OCI-M1 (cell line): ENCODE results near the gene CCDC134.

Experiments
- DNase-seq: peaks from one replicate; lab custom pipeline; 2025; lab: John Stamatoyannopoulos, UW

CCDC134 gene

DNA sequence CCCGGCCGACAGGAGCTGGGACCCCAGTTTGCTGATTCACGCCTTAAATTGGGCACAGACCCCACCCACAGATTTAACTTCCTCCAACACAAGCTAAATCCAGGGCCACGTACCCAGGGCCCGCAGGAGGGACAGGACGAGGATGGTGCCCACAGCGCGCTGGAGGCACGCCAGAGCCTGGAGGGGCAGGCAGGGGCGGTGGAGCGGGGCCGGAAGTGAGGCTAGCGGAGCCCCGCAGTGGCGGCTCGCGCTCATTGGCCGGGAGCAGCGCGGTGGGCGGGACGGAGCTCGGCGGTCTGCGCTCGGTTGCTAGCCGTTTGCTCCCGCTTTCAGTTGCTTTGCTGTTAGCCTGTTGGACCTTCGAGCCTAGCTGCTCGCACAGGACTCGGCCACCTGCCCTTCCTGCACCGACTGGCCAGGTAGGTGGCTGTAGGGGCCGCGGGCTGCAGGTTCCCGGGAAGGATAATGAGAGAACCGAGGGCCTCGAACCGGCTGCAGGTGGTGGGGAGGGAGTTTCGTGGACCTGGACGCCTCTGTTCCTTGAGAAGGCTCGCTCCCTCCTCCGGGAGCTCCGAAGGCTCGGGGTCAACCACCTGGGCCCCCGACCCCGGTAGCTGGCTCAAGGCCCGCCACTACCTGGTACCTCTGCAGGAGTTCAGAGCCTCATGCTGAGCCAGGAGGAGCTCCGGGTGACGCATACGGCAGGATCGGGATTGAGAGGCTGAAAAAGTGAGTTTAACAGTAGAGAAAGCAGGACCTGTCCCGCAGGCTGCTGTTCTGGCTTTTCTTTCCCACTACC is at the start of gene CCDC134:
Gene CCDC134, plus strand, starts transcription at position 332 of the 799 bp plus-strand sequence. CDS start 8,212 bp downstream, outside the sequence.
- peak; percentile 95 for DNase-seq

DNA sequence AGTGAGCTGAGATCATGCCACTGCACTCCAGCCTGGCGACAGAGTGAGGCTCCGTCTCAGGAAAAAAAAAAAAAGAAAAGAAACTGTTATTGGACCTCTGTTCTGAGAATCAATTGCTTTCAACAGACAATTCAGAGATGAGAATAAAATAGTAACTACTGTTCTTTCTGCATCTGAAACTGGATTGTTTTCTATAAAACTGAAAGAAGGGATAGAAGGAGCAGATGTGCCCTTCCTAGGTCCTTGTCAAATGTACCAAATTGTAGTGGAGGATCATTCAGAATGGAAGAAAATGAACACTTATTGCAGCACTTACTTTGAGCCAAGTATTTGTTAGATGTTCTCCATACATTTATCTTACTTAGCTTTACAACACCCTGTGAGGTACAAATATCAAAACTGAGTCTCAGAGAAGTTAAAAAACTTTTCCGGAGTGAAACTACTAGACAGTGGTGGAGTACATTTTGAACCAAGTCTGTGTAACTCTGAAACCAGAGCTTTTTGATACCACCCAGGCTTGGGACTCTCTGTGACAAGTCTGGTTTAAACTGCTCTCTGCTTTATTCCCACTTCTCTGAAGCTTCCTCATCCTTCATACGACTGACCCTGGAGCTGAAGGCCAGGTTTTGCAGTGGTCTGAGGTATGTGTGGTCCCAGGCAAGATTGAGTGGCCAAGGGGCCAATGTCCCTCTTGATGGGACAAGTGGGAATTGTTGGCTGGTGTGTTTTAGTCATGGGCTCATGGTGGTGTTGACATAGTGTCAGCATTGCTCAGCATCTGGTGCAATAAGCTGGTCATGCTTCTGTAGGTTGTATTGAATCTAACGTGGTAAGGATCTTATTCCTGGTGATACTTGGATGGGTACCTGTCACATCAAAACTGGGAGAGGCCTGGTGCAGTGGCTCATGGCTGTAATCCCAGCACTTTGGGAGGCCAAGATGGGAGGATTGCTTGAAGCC is 48.2 kb upstream of the CCDC134 start:
- no peak for DNase-seq

DNA sequence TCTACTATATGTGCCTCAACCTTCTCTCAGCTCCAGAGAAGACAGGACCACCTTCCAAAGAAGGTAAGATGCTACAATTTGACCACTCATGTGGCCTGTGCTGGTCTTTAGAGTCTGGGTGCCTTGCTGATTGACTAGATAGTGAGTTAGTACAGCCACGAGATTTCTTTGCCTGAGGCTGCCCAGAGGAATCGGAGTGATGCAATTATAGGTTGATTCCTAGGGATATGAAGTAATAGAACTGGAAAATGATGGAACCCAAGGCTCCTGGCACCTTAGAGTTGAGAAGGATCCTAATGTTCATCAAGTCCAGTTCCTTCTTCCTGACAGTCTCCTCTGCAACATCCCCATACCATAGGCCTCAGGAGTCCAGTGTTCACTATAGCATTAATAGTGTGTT is 46.5 kb upstream of the CCDC134 start:
- no peak for DNase-seq

DNA sequence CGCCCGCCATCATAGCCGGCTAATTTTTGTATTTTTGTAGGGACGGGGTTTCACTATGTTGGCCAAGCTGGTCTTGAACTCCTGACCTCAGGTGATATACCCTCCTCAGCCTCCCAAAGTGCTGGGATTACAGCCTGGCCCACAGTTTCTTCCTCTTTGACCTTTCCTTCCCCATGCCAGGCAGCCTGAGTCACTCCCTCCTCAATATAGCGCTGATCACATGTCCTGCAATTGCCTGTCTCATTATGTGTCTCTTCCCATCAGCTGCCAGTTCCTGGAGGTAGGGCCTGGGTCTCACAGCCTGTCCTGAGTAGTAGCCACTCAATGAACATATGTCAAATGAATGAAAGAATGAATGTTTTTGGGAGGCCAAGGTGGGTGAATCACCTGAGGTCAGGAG is 43.0 kb upstream of the CCDC134 start:
- DNase-seq, result no peak

DNA sequence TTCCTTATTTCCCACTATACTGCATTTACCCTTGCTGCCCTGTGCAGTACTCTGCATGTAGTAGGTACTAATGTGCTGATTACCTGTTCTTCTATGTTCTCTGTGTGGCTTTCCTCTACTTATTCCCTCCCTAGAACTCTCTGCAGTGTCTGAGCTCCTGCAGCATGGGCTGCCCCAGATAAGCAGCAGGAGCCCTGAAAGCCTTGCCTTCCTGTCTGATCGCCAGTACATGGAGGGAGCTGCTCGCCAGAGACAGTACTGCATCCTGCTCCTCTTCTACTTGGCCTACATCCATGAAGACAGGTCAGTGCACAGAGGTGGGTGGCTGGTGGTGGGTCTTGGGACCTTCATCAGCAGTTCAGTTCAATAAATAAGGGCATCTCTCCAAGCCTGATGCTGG is 42.2 kb upstream of the CCDC134 start:
- DNase-seq, result no peak

DNA sequence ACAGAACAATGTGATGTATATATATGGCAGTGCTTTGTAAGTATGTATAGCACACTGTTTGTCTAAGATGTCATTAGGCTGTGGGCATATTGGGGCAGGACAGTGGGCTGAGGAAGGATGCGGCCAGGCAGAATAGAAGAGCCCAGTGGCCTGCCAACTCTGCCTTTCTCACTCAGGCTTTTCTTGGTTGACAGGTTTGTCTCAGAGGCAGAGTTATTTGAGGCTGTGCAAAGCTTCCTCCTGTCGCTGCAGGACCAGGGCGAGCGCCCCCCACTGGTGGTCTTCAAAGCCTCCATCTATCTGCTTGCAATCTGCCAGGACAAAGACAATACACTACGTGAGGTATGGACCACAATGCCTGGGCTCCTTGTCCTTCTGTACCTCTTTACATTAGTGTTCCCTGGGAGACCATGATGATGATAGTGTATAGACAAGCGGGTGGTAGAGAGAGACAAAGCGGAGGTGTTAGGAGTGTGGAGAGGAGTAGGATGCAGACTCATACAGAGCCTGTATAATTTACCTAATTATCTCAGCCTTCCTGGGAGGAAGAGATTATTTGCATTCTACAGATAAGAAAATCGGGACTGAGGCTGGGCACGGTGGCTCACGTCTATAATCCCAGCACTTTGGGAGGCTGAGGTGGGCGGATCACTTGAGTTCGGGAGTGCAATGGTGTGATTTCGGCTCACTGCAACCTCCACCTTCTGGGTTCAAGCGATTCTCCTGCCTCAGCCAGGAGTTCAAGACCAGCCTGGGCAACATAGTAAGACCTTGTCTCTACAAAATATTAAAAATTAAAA is 37.3 kb upstream of the CCDC134 start:
- peak; percentile 75 for DNase-seq

DNA sequence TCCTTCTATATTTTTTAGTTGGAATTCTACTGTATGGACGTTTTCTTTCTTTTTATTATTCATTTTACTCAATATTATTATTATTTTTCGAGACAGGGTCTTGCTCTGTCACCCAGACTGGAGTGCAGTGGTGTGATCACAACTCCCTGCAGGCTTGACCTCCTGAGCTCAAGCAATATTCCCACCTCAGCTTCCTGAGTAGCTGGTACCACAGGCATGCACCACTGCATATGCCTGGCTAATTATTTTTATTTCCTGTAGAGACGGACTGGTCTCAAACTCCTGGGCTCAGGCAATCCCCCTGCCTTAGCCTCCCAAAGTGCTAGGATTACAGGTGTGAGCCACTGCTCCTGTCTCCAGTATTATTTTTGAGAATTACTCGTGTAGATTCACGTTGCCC is 34.0 kb upstream of the CCDC134 start:
- no peak for DNase-seq

DNA sequence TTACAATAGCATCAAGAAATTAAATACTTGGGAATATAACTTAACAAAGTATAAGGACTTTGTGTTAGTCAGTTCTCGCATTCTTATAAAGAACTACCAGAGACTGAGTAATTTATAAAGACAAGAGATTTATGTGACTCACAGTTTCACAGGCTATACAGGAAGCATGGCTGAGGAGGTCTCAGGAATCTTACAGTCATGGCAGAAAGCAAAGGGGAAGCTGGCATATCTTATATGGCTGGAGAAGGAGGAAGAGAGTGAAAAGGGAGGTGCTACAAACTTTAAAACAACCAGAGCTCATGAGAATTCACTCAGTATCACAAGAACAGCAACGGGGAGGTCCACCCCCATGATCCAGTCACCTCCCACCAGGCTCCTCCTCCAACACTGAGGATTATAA is 32.0 kb upstream of the CCDC134 start:
- peak; percentile 17 for DNase-seq

DNA sequence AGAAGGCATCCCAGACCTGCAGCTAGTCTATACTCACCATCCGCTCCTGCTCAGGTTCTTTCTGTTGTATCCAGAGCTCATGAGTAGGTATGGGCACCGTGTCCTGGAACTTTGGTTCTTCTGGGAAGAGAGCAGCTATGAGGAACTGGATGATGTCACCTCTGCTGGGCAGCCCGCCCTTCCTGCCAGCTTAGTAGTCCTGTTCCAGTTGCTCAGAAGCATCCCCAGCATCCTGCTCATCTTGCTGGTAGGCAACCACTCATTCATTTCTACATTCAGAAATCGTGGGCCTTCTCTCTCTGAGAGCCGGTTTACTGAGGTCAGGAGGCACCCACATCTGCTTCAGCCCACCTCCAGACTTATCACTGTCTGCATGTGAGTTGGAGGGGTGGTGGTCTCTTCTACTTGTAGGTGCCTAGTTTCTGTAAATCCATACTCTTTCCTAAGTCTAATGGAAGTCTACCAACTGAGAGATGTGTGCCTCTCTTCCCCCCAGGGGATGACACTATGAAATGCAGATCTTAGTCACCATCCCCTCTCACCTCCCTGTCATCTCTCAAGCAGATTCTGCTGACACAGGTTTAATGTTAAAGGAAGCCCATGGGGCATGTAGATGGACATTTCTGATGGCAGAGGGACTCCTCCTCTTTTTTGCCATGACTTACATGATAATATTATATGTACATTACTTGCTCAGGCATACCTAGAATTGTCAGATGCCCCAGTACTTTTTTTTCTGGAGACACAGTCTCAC is 29.6 kb upstream of the CCDC134 start:
- no peak for DNase-seq

DNA sequence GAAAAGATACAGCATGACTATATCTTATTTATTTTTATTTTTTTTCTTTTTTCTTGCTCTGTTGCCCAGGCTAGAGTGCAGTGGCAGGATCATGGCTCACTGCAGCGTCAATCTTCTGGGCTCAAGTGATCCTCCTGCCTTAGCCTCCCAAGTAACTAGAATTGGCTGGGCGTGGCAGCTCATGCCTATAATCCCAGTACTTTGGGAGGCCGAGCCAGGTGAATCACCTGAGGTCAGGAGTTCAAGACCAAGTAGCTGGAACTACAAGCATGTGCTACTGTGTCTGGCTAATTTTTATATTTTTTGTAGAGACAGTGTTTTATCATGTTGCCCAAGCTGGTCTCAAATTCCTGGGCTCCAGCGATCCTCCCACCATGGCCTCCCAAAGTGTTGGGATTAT is 28.3 kb upstream of the CCDC134 start:
- DNase-seq, result no peak

DNA sequence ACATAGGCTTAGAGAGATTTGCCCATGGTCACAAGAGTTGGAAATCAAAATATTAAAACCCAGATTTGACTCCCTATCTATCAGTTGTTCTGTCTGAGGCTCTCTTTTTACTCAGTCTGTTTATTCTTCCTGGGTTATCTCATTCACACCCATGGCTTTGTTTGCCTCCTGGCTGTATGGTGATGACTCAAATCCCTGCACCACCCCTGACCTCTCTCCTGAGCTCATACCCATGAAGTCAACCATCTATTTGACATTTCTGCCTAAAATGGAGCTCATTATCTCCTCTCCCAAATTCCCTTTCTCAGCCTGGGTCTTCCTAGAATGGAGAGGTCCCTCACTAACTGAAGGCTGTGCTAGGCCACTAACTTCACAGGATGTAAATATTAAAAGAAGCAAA is 27.8 kb upstream of the CCDC134 start:
- DNase-seq, result no peak

DNA sequence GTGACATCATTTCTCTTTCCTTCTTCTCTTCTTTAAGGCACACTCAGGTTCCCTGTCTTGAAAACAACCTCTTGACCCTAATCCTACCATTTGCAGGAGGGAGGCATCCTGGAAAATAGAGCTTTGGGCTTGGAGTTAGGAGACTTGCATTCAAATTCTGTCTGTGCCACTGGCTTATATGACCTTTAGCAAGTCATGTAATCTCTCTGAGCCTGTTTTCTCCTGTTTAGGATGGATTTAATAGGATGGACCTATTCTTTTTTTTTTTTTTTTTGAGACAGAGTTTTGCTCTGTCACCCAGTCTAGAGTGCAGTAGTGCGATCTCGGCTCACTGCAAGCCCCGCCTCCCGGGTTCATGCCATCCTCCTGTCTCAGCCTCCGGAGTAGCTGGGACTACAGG is 25.1 kb upstream of the CCDC134 start:
- DNase-seq, result no peak

DNA sequence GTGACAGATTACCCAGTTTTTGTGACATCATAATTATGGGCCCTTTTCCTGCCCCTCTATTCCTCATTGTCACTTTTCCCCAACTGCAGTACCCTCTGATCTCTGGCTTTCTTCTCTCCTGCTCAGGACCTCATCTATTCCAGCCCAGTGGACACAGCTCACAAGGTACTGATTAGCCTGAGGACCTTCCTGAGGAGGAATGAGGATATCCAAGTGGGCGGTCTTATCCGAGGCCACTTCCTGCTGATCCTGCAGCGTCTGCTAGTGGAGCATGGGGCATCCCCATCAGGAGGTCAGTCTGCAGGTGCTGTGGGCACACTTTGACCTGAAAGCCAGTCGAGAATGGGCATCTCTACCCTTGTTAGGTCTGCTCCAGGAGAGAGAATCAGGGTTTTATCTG is 24.5 kb upstream of the CCDC134 start:
- DNase-seq, result no peak

DNA sequence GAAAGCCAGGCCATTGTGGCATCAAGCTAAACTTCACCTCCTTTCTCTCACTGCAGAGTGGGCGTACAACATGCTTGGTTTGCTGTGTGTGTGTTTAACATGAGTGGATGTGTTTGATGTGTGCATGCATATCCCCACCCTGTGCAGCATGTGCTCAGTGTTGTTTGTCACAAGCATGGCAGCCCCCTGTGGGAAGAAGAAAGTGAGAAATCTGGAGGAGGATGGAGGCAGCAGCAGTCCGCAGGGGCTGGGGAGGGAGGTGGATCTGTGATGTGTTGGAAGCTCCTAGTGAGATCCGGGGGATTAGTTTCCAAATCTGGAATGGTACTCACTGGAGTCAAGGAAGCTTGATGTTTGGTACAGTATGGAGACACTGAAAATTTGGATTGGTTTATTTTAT is 24.1 kb upstream of the CCDC134 start:
- no peak for DNase-seq

DNA sequence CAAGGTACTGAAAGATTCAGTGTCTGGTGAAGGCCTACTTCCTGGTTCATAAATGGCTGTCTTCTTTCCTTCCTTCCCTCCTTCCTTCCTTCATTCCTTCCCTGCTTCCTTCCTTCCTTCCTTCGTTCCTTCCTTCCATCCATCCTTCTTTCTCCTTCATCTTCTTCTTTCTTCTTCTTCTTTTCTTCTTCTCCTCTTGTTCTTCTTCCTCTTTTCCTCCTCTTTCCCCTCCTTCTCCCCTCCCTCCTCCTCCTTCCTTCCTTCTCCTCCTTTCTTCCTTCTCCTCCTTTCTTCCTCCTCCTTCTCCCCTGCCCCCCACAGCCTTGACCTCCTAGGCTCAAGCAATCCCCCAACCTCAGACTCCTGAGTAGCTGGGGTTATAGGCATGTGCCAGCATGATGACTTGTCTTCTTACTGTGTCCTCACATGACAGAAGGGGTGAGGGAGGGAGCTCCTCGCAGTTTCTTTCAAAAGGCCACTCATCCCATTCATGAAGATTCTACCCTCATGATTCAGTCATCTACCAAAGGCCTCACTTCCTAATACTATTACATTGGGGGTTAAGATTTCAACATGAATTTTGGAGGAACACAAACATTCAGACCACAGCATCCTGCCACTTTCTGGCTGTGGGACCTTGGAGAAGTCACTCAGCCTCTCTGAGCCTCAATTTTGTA is 22.6 kb upstream of the CCDC134 start:
- DNase-seq, result no peak

DNA sequence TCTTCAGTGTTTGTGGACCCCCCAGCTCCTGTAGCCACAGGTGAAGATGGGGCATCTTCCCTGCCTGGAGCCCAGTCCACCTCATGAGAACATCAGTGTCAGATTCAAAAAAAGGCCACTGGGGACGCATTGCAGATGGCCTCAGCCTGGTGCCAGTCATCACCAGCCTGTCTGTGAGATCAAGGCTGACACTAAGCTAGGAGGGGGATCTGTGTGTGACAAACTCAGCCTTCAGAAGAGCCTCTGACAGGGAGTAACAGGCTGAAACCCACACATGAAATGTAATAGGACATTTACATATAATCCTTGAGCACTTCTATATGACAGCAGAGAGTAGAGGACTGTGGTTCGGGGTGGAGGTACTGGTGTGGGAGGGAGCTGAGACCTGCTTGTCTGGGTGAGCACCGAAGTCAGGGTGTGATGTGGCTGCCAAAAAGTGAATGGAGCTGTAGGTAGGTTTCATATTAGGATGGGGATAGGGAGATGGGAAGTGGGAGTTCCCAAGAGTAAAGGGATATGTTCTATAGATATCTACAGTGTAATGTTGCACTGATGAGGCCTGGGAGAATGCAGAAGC is 20.5 kb upstream of the CCDC134 start:
- no peak for DNase-seq

DNA sequence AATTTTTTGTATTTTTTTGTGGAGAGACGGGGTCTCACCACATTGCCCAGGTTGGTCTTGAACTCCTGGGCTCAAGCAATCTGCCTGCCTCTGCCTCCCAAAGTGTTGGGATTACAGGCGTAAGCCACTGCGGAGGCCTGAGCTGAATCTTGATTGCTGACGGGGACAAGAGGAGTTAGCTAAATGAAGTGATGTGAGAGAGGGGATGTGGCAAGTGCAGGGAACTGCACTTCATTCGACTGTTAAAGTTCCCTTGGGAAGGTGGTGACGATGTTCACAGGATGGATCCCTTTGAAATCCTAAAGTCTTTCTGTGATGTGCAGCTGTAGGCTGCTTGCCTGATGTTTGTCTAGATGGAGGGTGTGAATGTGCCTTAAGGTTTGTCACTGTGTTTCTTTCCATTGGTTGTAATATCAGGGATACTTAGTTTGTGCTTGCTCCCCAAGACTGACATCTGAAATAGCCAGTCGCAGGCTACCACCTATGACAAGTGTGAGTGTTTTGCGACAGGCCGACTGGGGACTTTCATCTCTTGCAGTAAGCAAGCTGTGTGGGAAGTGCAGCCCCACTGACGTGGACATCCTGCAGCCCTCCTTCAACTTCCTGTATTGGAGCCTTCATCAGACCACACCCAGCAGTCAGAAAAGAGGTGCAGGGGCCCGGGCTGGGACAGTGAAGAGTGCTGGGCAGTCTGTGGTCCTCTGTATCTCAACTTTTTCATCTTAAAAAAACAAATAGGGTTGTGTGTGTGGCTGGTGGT is 19.6 kb upstream of the CCDC134 start:
- peak; percentile 26 for DNase-seq

DNA sequence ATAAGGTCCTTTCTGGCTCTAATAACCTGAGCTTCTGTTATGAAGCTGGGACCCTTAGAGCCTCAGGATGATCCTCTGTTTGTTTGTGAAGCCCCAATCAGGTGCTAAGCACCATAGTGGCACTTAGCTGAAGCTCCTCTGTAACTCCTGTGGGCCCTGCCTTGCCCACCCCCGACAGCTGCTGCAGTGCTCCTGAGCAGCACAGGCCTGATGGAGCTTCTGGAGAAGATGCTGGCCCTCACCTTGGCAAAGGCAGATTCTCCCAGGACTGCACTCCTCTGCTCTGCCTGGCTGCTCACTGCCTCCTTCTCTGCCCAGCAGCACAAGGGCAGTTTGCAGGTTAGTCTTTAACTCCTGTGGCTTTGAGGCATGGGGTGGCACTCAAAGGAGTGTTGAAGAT is 19.0 kb upstream of the CCDC134 start:
- no peak for DNase-seq

DNA sequence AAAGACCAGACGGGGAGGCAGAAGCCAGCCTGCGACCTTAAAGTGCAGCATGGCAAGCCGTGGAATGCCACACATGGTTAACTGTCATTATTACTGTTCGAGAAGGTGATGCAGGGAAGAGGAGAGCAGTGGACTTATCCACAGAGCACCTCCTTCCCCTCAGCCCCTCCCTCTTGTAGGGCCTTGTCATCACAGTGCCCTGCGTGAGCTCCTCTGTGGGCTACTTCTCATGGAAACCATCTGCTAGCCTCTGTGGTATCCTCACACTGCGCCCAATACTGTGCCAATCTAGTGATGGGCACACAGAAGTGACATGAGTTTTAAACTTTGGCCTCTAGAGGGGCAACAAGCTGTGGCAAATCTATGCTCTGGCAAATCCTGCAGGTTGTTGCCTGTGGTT is 18.2 kb upstream of the CCDC134 start:
- DNase-seq, result no peak

DNA sequence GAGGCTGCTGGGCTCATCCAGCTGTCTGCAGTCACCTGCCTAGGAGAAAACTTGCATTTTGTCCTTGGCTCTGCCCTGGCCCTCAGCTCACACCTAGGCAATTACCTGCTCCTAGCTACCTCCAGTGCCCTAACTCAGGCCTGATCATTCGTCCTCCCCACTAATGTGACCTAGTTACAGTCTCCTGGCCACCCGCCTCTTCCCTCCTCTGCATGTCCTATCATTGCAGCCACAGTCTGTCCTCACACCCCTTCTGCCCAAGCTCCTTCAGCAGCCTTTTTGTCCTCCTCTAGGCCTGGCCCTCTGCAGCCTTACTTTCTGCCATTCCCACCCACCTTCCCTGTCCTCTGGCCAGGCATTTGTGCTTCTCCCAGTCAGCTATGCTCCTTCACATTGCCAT is 17.7 kb upstream of the CCDC134 start:
- DNase-seq, result no peak
